ENCODE measurements around the gene LPP.

DNA sequence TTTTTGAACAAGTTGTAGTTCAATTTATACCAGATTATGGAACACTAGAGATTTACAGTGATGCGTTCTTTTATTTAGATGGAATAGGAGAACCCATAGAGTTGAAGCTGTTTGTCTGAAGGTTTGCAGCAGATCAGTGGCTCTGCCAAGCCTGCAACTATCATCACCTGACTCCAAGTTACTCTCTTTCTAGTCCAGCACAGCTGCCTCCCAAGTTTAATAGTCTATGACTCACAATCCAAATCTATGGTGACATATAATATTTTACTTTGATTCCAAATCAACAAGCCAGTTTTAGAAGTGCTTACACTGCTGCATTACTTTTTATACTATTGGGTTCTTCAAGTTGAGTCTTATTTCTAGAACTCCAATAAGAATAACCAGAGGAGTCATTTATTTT lies 400.4 kb downstream of the LPP start:
- TF ChIP-seq ZFX (IDR thresholded peaks at IDR 0.05; ENCODE audit: borderline replicate concordance): no peak
- TF ChIP-seq, protein P1, sequence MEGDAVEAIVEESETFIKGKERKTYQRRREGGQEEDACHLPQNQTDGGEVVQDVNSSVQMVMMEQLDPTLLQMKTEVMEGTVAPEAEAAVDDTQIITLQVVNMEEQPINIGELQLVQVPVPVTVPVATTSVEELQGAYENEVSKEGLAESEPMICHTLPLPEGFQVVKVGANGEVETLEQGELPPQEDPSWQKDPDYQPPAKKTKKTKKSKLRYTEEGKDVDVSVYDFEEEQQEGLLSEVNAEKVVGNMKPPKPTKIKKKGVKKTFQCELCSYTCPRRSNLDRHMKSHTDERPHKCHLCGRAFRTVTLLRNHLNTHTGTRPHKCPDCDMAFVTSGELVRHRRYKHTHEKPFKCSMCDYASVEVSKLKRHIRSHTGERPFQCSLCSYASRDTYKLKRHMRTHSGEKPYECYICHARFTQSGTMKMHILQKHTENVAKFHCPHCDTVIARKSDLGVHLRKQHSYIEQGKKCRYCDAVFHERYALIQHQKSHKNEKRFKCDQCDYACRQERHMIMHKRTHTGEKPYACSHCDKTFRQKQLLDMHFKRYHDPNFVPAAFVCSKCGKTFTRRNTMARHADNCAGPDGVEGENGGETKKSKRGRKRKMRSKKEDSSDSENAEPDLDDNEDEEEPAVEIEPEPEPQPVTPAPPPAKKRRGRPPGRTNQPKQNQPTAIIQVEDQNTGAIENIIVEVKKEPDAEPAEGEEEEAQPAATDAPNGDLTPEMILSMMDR (IDR thresholded peaks at IDR 0.05): no peak

Data from 22Rv1 (cell line).